Keratinocyte (primary cell): ENCODE data around the gene SCFD2. TPM values are rescaled to one million over a fixed set of nuclear protein-coding genes. Genes with fewer than 3 reads are reported as not detected.
"Not testable (repeated sequence)": the region's sequence is repeated elsewhere in the genome, so short reads cannot be mapped to it uniquely, and the experiment has no call there.

ENCODE experiments used
- DNase-seq: peaks from one replicate; pipeline ENCODE4 v3.0.0-alpha.2; 2011; ENCODE audit warnings: low read depth, missing footprints, low spot score
- FAIRE-seq: peaks from 2 replicates; lab custom pipeline; 2011; peaks lifted over from hg19 to GRCh38; lab: Jason Lieb, UNC
- H2AFZ ChIP-seq: 2 replicates; pipeline ENCODE4 v1.6.0; 2012; ENCODE audit warnings: low read length, control low read depth, inconsistent platforms; ENCODE audit not compliant: control insufficient read depth
- H3K27ac ChIP-seq: 2 replicates; pipeline ENCODE4 v1.5.1; 2011; ENCODE audit warnings: low read length; ENCODE audit not compliant: control insufficient read depth, insufficient read depth
- H3K27me3 ChIP-seq: 3 replicates; pipeline ENCODE4 v1.6.0; 2011; ENCODE audit warnings: low read length; ENCODE audit not compliant: control insufficient read depth, insufficient read depth; ENCODE audit errors: extremely low read depth
- H3K36me3 ChIP-seq, 2 experiments: 2 replicates in 1 of 2; 3 replicates in 1 of 2; pipeline ENCODE4 v1.5.1; 2011; ENCODE audit warnings: low read length in 2 of 2, mild to moderate bottlenecking in 1 of 2; ENCODE audit not compliant: control insufficient read depth in 2 of 2, insufficient read depth in 2 of 2; ENCODE audit errors: extremely low read depth in 1 of 2
- H3K4me1 ChIP-seq: 3 replicates; pipeline ENCODE4 v1.5.1; 2011; ENCODE audit warnings: low read length; ENCODE audit not compliant: control insufficient read depth, insufficient read depth; ENCODE audit errors: extremely low read depth
- H3K4me2 ChIP-seq: 3 replicates; pipeline ENCODE4 v1.6.0; 2011; ENCODE audit warnings: low read depth, low read length; ENCODE audit not compliant: control insufficient read depth, insufficient read depth; ENCODE audit errors: extremely low read depth
- H3K4me3 ChIP-seq, 3 experiments: fragments of 200-600 bp in 1 of 3; sonication (generic) in 1 of 3; 2 replicates in 2 of 3; 3 replicates in 1 of 3; pipeline ENCODE4 v1.5.1; 2011 to 2016; ENCODE audit warnings: low read length in 3 of 3, mild to moderate bottlenecking in 3 of 3, control low read depth in 2 of 3, inconsistent platforms in 1 of 3, low read depth in 1 of 3, mixed read lengths in 1 of 3, mixed run types in 1 of 3, moderate library complexity in 1 of 3; ENCODE audit not compliant: control insufficient read depth in 2 of 3, insufficient read depth in 2 of 3; ENCODE audit errors: extremely low read depth in 1 of 3
- H3K79me2 ChIP-seq: 2 replicates; pipeline ENCODE4 v1.6.0; 2012; ENCODE audit warnings: low read length; ENCODE audit not compliant: control insufficient read depth, insufficient read depth
- H3K9ac ChIP-seq: 3 replicates; pipeline ENCODE4 v1.6.0; 2011; ENCODE audit warnings: low read length; ENCODE audit not compliant: control insufficient read depth, insufficient read depth; ENCODE audit errors: extremely low read depth
- H3K9me1 ChIP-seq: 3 replicates; pipeline ENCODE4 v1.6.0; 2011; ENCODE audit warnings: low read length; ENCODE audit not compliant: control insufficient read depth, insufficient read depth; ENCODE audit errors: extremely low read depth
- H3K9me3 ChIP-seq: 2 replicates; pipeline ENCODE4 v1.5.1; 2012; ENCODE audit warnings: low read depth, low read length; ENCODE audit not compliant: control insufficient read depth
- H4K20me1 ChIP-seq: 3 replicates; pipeline ENCODE4 v1.6.0; 2011; ENCODE audit warnings: low read length; ENCODE audit not compliant: control insufficient read depth, insufficient read depth; ENCODE audit errors: extremely low read depth
- CTCF ChIP-seq, 3 experiments: IDR thresholded peaks in 1 of 3; conservative IDR thresholded peaks in 1 of 3; optimal IDR thresholded peaks in 1 of 3; 2 replicates in 2 of 3; 3 replicates in 1 of 3; pipeline versions ENCODE3 to v1.5.1; 2011; ENCODE audit warnings: low read length in 3 of 3, mild to moderate bottlenecking in 3 of 3, moderate library complexity in 2 of 3, control low read depth in 1 of 3, inconsistent platforms in 1 of 3; ENCODE audit not compliant: insufficient read depth in 2 of 3; ENCODE audit errors: extremely low read depth in 1 of 3
- EZH2 ChIP-seq: IDR thresholded peaks from one replicate; pipeline ENCODE4 v1.6.1; 2012; ENCODE audit warnings: inconsistent platforms, mild to moderate bottlenecking, low read length, moderate library complexity
- dilution Hi-C: fragments of 300-500 bp; cut with MboI; formaldehyde crosslinking; loops from one replicate; pipeline ENCODE4 v1.7.0; 2020; ENCODE audit warnings: low sequenced_read_pairs; ENCODE audit not compliant: extremely low pct_ligation_motif_present
- polyA plus RNA-seq, 5 experiments: library from polyadenylated mRNA; depleted of rRNA in 3 of 5; stranded (reverse) in 3 of 5; stranded (forward) in 1 of 5; unstranded in 1 of 5; fragments of >200 nt; gene quantifications; 1 replicate in 1 of 5; 2 replicates in 3 of 5; 3 replicates in 1 of 5; pipeline versions ENCODE4 v1.2.1 to v1.2.3, GENCODE V29; 2011 to 2012; ENCODE audit warnings: missing spikeins in 2 of 5, low read depth in 1 of 5, low replicate concordance in 1 of 5

Gene SCFD2
- polyA plus RNA-seq, 1 donor (not counting 4 experiments of a cell fraction or from before 2014, with no cell fraction given): 13.9 TPM

DNA sequence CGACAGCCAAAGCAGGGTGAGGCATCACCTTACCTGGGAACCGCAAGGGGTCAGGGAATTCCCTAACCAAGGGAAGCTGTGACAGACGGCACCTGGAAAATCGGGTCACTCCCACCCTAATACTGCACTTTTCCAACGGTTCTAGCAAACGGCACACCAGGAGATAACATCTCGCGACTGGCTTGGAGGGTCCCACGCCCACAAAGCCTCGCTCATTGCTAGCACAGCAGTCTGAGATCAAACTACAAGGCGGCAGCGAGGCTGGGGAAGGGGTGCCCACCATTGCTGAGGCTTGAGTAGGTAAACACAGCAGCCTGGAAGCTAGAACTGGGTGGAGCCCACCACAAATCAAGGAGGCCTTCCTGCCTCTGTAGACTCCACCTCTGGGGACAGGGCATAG is 25.7 kb downstream of the SCFD2 start:
- dilution Hi-C loops: not testable (repeated sequence)

GRCh38 chr4:53334916-53335315 is 30.9 kb downstream of the SCFD2 start:
- H3K9me1 ChIP-seq, H4K20me1 ChIP-seq, dilution Hi-C loops, H3K4me1 ChIP-seq, H3K4me2 ChIP-seq, H3K9me3 ChIP-seq, H3K4me3 ChIP-seq, H3K27me3 ChIP-seq, FAIRE-seq, H2AFZ ChIP-seq, H3K9ac ChIP-seq, H3K79me2 ChIP-seq, H3K27ac ChIP-seq, H3K36me3 ChIP-seq, DNase-seq: not testable (repeated sequence)

More for the DNA sequence above, 25.7 kb downstream of the SCFD2 start:
- not testable (repeated sequence) for FAIRE-seq, H3K4me2 ChIP-seq, H4K20me1 ChIP-seq, H3K9me3 ChIP-seq, H3K79me2 ChIP-seq, H3K9me1 ChIP-seq, H3K4me3 ChIP-seq, H2AFZ ChIP-seq, H3K4me1 ChIP-seq, DNase-seq, H3K27ac ChIP-seq, H3K27me3 ChIP-seq, H3K9ac ChIP-seq, H3K36me3 ChIP-seq

GRCh38 chr4:53326535-53326934 is 39.3 kb downstream of the SCFD2 start:
- Histone ChIP-seq H3K27me3 (no peaks in the 10 kb centered on the region), H3K4me3 (no peak overlapping the region), H3K36me3 (no peaks in the 10 kb centered on the region), H3K9me1 (no peaks in the 10 kb centered on the region), H2AFZ (no peak overlapping the region), H3K79me2 (peaks cover 5% of the 10 kb centered on the region), H3K27ac (no peak overlapping the region), H4K20me1 (no peaks in the 10 kb centered on the region), H3K4me2 (no peak overlapping the region), H3K4me1 (peaks cover 5% of the 10 kb centered on the region), H3K9ac (no peak overlapping the region), H3K9me3 (no peaks in the 10 kb centered on the region)
- dilution Hi-C loops: no loop called here
- no peak for DNase-seq
- no peak for TF ChIP-seq CTCF (optimal IDR thresholded peaks at IDR 0.05 in 1 of 3, IDR thresholded peaks at IDR 0.05 in 1 of 3, conservative IDR thresholded peaks at IDR 0.05 in 1 of 3; ENCODE audit: extremely low read depth in 1 of 3, insufficient read depth in 2 of 3, low read length in 3 of 3)
- no peak for TF ChIP-seq EZH2
- FAIRE-seq: no peak
